Heart right ventricle (tissue), 16 donors: ENCODE data around the gene KCNT2. TPM values are rescaled to one million over a fixed set of nuclear protein-coding genes. Genes with fewer than 3 reads are reported as not detected.
"Not testable (repeated sequence)": the region's sequence is repeated elsewhere in the genome, so short reads cannot be mapped to it uniquely, and the experiment has no call there.

ENCODE experiments used
- ATAC-seq, 8 donors: fragments of 200-7000 bp; cut with Tn5 transposase; one replicate each; pipeline ENCODE4 v1.9.1; 2020; ENCODE audit warnings: mild to moderate bottlenecking in 8 of 8, moderate library complexity in 8 of 8, moderate number of reproducible peaks in 1 of 8
- DNase-seq, 2 donors: peaks; one replicate each; pipeline ENCODE4 v3.0.0-alpha.2; 2020
- H3K27ac ChIP-seq, 10 donors: fragments of 200-600 bp; sonication (generic) in 2 of 10; one replicate each; pipeline versions ENCODE4 v1.5.0 to v1.8.0; 2020 to 2022; ENCODE audit warnings: mild to moderate bottlenecking in 3 of 10
- H3K27me3 ChIP-seq, 7 donors: fragments of 200-600 bp; one replicate each; pipeline ENCODE4 v1.8.0; 2021 to 2022; ENCODE audit warnings: mild to moderate bottlenecking in 2 of 7
- H3K36me3 ChIP-seq, 9 donors: fragments of 200-600 bp; sonication (generic) in 1 of 9; one replicate each; pipeline versions ENCODE4 v1.5.0 to v1.8.0; 2020 to 2022; ENCODE audit warnings: mild to moderate bottlenecking in 2 of 9
- H3K4me1 ChIP-seq, 9 donors: fragments of 200-600 bp; sonication (generic) in 1 of 9; one replicate each; pipeline versions ENCODE4 v1.5.0 to v1.8.0; 2020 to 2022; ENCODE audit warnings: mild to moderate bottlenecking in 4 of 9
- H3K4me3 ChIP-seq, 10 donors: fragments of 200-600 bp; sonication (generic) in 2 of 10; one replicate each; pipeline versions ENCODE4 v1.5.0 to v1.8.0; 2020 to 2022; ENCODE audit warnings: mild to moderate bottlenecking in 7 of 10, moderate library complexity in 2 of 10
- H3K9me3 ChIP-seq, 11 donors: fragments of 200-600 bp in 10 of 11; sonication (generic) in 2 of 11; one replicate each; pipeline versions ENCODE4 v1.5.0 to v1.8.0; 2013 to 2022; ENCODE audit warnings: mild to moderate bottlenecking in 2 of 11, control low read depth in 1 of 11, moderate library complexity in 1 of 11
- CTCF ChIP-seq, 9 donors: fragments of 200-600 bp; sonication (generic) in 2 of 9; IDR thresholded peaks; one replicate each; pipeline versions ENCODE4 v1.5.0 to v1.8.0; 2021 to 2022; ENCODE audit warnings: antibody characterized with exemption in 9 of 9, mild to moderate bottlenecking in 5 of 9, moderate library complexity in 1 of 9
- WGBS, 2 donors: extraction: QIAGEN DNeasy Blood & Tissue Kit; methylation state at CpG; one replicate each; pipeline ENCODE4 v1.1.7; 2013; ENCODE audit warnings: inconsistent platforms in 1 of 2; 5-methylcytosine and 5-hydroxymethylcytosine counted together
- intact Hi-C, 10 donors: fragments of 100-400 bp; cut with DNase I; formaldehyde crosslinking; loops; one replicate each; pipeline versions ENCODE4 v1.11.1 to v1.14.2; 2022
- polyA plus RNA-seq, 2 donors: library from polyadenylated mRNA; stranded (reverse); fragments of 200-250 nt; gene quantifications; one replicate each; pipeline ENCODE4 v1.2.3, GENCODE V29; 2013
- total RNA-seq, 10 donors: library from RNA; stranded (reverse); fragmentation: NEBNext Ultra II Directional in 3 of 10; extraction: Animal tissue kit (Norgen Biotek cat#: 25700) in 3 of 10; gene quantifications; one replicate each; pipeline versions ENCODE4 v1.2.1 to v1.2.4, GENCODE V29; 2021 to 2023
- donor health status: Arrhythmogenic right ventricular cardiomyopathy.
- donor health status: ischemic (EF 13 %, LVEDD 7.1; RV severe dilation, severe dysfunction).
- donor health status: healthy with polysubstance abuse.
- donor health status: DM: no; HTN: yes; CAD: no.
- donor health status: DM: no; HTN: no; CAD: no.
- donor health status: ischemic (EF 25% LVEDD 6.9; RV normal size, moderate dysfunction).
- donor health status: ischemic (EF 25% LVEDD 5.7; RV mildly dilated, moderate dysfunction).
- donor health status: healthy.
- donor health status: DM: yes; HTN: yes; CAD: no.
- donor health status: Ischemic cardiomyopathy.
- donor health status: ischemic (EF 35%, LVEDD 5.7; RV mildly dilated, moderate dysfunction).
- donor health status: nonischemic (EF 11% LVEDD 7.7; RV severe dilation, severe dysfunction).
- donor health status: DM: yes; HTN: yes; CAD: no.
- donor health status: PGD.
- donor health status: ischemic (EF 29% LVEDD 5.4; RV normal size, mild dysfunction).
- donor health status: nonischemic (EF 23%, LVEDD 6.1; RV moderate dilation, normal function).

Gene KCNT2
- total and polyA plus RNA-seq, 12 donors, result 0.26 to 1.1 (median 0.68) TPM

- DNase-seq, result no peak
- Histone ChIP-seq H3K4me1 (no peaks in the 10 kb centered on the region), H3K36me3 (no peaks in the 10 kb centered on the region), H3K27me3 (no peaks in the 10 kb centered on the region), H3K4me3 (no peak overlapping the region), H3K9me3 (no peaks in the 10 kb centered on the region), H3K27ac (no peak overlapping the region)
- intact Hi-C loops, result no loop called here
- 83 to 85% methylated on average over 1 of the region's 1 CpG for WGBS, 2 donors
- no peak for ATAC-seq
- no peak for TF ChIP-seq CTCF (IDR thresholded peaks at IDR 0.05)
Observed at GRCh38 chr1:196640976-196641375, 32.7 kb upstream of the KCNT2 start.

- H3K36me3 ChIP-seq, DNase-seq, H3K27ac ChIP-seq, H3K4me1 ChIP-seq, H3K9me3 ChIP-seq, ATAC-seq, H3K4me3 ChIP-seq, intact Hi-C loops, H3K27me3 ChIP-seq: not testable (repeated sequence)
- WGBS, 2 donors, result 78 to 90% methylated on average over 5 of the region's 5 CpGs
Observed at GRCh38 chr1:196639291-196639690, 31.1 kb upstream of the KCNT2 start.

GRCh38 chr1:196638466-196638865 lies 30.2 kb upstream of the KCNT2 start:
- intact Hi-C loops, result no loop called here
- WGBS, 2 donors, result 86 to 92% methylated on average over 2 of the region's 2 CpGs

GRCh38 chr1:196637606-196638005 lies 29.4 kb upstream of the KCNT2 start:
- ATAC-seq (no peak), DNase-seq (no peak)
- intact Hi-C loops, result no loop called here
- H3K4me3 ChIP-seq, result no peak overlapping the region
- H3K9me3 ChIP-seq, result no peaks in the 10 kb centered on the region
- 92 to 93% methylated on average over 6 of the region's 6 CpGs for WGBS, 2 donors
- no peaks in the 10 kb centered on the region for H3K27me3 ChIP-seq
- H3K36me3 ChIP-seq, result no peaks in the 10 kb centered on the region
- no peak overlapping the region for H3K27ac ChIP-seq
- TF ChIP-seq CTCF (IDR thresholded peaks at IDR 0.05), result no peak
- no peaks in the 10 kb centered on the region for H3K4me1 ChIP-seq

More at GRCh38 chr1:196638466-196638865, 30.2 kb upstream of the KCNT2 start:
- Histone ChIP-seq H3K4me3 (no peak overlapping the region), H3K27ac (no peak overlapping the region), H3K9me3 (no peaks in the 10 kb centered on the region), H3K4me1 (no peaks in the 10 kb centered on the region), H3K27me3 (no peaks in the 10 kb centered on the region), H3K36me3 (no peaks in the 10 kb centered on the region)
- no peak for DNase-seq
- TF ChIP-seq CTCF (IDR thresholded peaks at IDR 0.05), result no peak
- ATAC-seq, result no peak

- H3K27ac ChIP-seq, result no peak overlapping the region
- ATAC-seq (no peak), DNase-seq (no peak)
- no peaks in the 10 kb centered on the region for H3K4me1 ChIP-seq
- TF ChIP-seq CTCF (IDR thresholded peaks at IDR 0.05), result no peak
- WGBS, 2 donors, result 95 to 96% methylated on average over 3 of the region's 3 CpGs
- H3K9me3 ChIP-seq, result peaks cover 0 to 25% (median 15%) of the 10 kb centered on the region in 11 donors
- no peaks in the 10 kb centered on the region for H3K27me3 ChIP-seq
- no peaks in the 10 kb centered on the region for H3K36me3 ChIP-seq
- intact Hi-C loops, result no loop called here
- H3K4me3 ChIP-seq, result no peak overlapping the region
Observed at GRCh38 chr1:196628838-196629237, 20.6 kb upstream of the KCNT2 start.
